BJ (cell line): ENCODE data around the gene IGSF21. TPM values are rescaled to one million over a fixed set of nuclear protein-coding genes. Genes with fewer than 3 reads are reported as not detected.

ENCODE experiments used
- CTCF ChIA-PET: fragments of 350-600 bp; formaldehyde crosslinking; extraction: SDS; loops from one replicate; lab custom pipeline; 2021; ENCODE audit warnings: antibody characterized with exemption, inconsistent platforms; lab: Yijun Ruan, JAX
- POLR2A ChIA-PET: fragments of 300-600 bp; sonication (Branson Sonifier 250); formaldehyde crosslinking; extraction: SDS; loops from one replicate; lab custom pipeline; 2021; ENCODE audit warnings: antibody characterized with exemption; lab: Charles Lee
- DNase-seq: peaks from one replicate; pipeline ENCODE4 v3.0.0-alpha.2; 2011; ENCODE audit warnings: low read depth
- H3K27me3 ChIP-seq: 2 replicates; pipeline ENCODE4 v1.6.0; 2011; ENCODE audit warnings: low read length; ENCODE audit not compliant: control insufficient read depth, insufficient read depth
- H3K36me3 ChIP-seq: 2 replicates; pipeline ENCODE4 v1.5.1; 2011; ENCODE audit warnings: low read length; ENCODE audit not compliant: control insufficient read depth, insufficient read depth
- H3K4me3 ChIP-seq: 2 replicates; pipeline ENCODE4 v1.5.1; 2011; ENCODE audit warnings: low read depth, mild to moderate bottlenecking, control low read depth, low read length
- polyA plus RNA-seq: library from polyadenylated mRNA; depleted of rRNA; stranded (reverse); fragments of >200 nt; gene quantifications from 2 replicates; pipeline ENCODE4 v1.2.3, GENCODE V29; 2011
- TF ChIP-seq, protein P1 (sequence below): IDR thresholded peaks from 2 replicates; pipeline ENCODE4 v1.5.1; 2011; ENCODE audit warnings: low read depth, mild to moderate bottlenecking, control low read depth, inconsistent platforms, low read length, moderate library complexity; ENCODE audit not compliant: insufficient read depth

Gene IGSF21
- polyA plus RNA-seq, 1 experiment: not detected

DNA sequence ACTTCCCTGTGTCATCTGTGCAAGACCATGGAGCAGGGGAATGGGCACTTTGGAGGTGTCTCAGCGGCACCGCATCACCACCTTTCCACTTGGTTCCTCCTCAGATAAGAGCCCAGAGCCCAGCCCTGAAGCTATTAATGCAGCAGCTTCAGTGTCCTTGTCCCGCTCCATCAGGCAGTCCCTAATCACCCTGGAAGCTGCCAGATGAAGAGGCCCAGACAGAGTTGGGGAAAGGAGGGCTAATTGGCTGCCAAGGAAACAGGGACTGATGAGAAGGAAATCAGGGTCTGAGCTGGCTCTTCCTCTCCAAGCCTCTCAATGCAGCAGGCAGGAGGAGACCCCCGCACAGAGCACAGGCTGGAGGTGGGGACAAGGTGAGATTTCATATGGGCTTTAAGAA lies 290.0 kb downstream of the IGSF21 start:
- no peaks in the 10 kb centered on the region for H3K27me3 ChIP-seq
- DNase-seq: no peak
- ChIA-PET POLR2A (no interaction called here), CTCF (no interaction called here)
- TF ChIP-seq, protein P1, sequence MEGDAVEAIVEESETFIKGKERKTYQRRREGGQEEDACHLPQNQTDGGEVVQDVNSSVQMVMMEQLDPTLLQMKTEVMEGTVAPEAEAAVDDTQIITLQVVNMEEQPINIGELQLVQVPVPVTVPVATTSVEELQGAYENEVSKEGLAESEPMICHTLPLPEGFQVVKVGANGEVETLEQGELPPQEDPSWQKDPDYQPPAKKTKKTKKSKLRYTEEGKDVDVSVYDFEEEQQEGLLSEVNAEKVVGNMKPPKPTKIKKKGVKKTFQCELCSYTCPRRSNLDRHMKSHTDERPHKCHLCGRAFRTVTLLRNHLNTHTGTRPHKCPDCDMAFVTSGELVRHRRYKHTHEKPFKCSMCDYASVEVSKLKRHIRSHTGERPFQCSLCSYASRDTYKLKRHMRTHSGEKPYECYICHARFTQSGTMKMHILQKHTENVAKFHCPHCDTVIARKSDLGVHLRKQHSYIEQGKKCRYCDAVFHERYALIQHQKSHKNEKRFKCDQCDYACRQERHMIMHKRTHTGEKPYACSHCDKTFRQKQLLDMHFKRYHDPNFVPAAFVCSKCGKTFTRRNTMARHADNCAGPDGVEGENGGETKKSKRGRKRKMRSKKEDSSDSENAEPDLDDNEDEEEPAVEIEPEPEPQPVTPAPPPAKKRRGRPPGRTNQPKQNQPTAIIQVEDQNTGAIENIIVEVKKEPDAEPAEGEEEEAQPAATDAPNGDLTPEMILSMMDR: no peak
- H3K36me3 ChIP-seq: no peaks in the 10 kb centered on the region
- no peak overlapping the region for H3K4me3 ChIP-seq

DNA sequence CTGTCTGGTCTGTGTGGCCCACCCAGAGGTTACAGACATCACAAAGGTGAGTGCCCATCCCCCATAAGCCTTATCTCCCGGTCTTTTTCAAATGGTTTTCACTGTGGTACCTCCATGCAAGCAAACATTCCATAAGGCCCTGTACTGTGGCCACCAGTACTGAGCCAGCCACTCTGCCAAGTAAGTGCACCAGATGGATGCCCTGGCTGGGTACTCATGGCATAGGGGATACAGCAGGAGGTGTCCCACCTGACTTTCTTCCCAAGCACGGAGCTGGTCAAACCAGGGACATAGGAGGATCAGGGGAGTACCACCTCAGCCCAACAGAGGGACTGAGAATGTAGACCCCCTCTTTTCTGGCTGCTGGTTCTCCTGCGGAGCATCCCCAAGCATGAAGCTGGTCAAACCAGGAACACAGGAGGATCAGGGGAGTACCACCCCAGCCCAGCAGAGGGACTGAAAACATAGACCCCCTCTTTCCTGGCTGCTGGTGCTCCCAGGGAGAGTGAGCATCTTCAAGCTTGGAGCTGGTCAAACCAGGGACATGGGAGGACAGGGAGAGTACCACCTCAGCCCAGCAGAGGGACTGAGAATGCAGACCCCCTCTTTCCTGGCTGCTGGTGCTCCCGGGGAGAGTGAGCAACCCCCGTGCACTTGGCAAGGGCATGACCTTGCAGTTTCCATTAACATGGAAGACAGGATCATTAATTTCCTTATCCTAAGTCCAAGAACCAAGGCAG lies 291.4 kb downstream of the IGSF21 start:
- ChIA-PET CTCF (no interaction called here), POLR2A (no interaction called here)
- TF ChIP-seq, protein P1: no peak
- Histone ChIP-seq H3K4me3 (no peak overlapping the region), H3K27me3 (no peaks in the 10 kb centered on the region), H3K36me3 (no peaks in the 10 kb centered on the region)
- DNase-seq: no peak

DNA sequence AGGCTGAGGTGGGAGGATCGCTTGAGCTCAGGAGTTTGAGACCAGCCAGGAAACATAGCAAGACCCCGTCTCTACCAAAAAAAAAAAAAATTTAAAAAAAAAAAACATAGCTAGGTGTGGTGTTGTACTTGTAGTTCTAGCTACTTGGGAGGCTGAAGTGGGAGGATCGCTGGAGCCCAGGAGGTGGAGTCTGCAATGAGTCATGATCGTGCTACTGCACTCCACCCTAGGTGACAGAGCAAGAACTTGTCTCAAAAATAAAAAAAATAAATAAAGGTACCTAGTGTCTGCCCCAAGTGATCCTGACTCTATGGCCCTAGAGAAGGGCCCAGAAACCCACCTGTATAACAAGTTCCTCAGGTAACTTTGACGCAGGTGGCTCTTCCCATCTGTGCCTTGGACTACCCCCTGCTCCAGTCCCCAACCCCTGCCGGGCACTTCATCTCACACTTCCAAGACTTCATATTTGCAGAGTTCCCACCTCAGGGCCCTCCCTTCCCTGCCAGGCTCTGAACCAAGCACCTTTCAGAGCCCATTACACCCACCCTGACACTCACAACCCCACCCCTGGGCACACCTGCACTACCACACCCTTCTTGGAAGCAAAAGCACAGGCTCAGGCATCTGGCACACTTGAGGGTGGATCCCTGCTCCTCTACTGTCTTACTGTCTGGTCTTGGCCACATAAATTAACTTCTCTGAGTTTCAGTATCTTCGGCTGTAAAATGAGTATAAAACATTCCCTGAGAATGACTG lies 292.9 kb downstream of the IGSF21 start:
- ChIA-PET POLR2A (no interaction called here), CTCF (no interaction called here)
- Histone ChIP-seq H3K36me3 (no peaks in the 10 kb centered on the region), H3K27me3 (no peaks in the 10 kb centered on the region), H3K4me3 (no peak overlapping the region)
- TF ChIP-seq, protein P1: no peak
- DNase-seq: no peak

DNA sequence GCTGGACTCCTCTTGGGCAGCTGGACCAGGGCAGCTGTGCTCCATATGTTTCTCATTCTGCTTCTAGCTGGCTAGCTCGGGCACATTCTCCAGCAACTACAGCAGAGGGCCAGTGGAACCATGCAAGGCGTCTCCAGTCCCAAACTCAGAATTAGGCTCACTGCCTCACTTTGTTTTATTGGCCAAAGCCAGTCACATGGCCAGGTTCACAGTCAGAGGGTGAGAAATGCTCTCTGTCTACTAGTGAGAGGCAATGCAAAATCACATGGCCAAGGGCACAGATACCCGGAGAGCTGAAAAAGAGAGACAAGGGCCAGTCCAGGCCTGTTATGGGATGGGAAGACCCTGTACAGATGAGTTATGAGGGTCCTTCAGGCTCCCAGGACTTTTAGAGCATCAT lies 294.3 kb downstream of the IGSF21 start:
- ChIA-PET CTCF (interaction anchor here (0.9 kb wide), 1 partner anchor 479 kb away, joined by 3 read pairs; no protein-coding TSS in a partner anchor), POLR2A (no interaction called here)
- TF ChIP-seq, protein P1: no peak
- Histone ChIP-seq H3K4me3 (no peak overlapping the region), H3K27me3 (no peaks in the 10 kb centered on the region), H3K36me3 (no peaks in the 10 kb centered on the region)
- DNase-seq: no peak

DNA sequence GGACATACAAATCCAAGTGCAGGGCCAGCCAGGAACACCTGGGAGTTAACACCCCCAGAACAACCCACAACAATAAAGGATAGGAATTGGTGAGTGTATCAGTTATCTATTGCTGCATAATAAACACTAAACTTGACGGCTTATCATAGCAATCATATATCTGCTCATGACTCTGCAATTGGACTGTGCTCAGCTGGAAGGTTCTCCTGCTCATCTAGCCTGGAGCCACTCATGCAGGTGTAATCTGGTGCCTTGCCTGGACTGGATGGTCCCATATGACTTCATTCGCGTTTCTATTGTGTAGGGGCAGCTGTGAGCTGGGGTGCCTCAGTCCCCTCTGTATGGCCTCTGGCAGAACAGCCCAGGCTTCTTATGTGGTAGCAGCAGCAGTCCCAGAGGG lies 296.9 kb downstream of the IGSF21 start:
- TF ChIP-seq, protein P1: no peak
- no peaks in the 10 kb centered on the region for H3K36me3 ChIP-seq
- H3K27me3 ChIP-seq: no peaks in the 10 kb centered on the region
- CTCF ChIA-PET: no interaction called here
- DNase-seq: no peak
- POLR2A ChIA-PET: no interaction called here
- H3K4me3 ChIP-seq: no peak overlapping the region
